H9 (cell line): Measurements from ENCODE around the gene PIH1D2. TPM values are rescaled to one million over a fixed set of nuclear protein-coding genes. Genes with fewer than 3 reads are reported as not detected.

ENCODE experiments used
- DNase-seq: peaks from one replicate; pipeline ENCODE4 v3.0.0-alpha.2; 2017
- H2AFZ ChIP-seq: one replicate; pipeline ENCODE4 v1.6.1; 2013; ENCODE audit warnings: mild to moderate bottlenecking, low read length, control low read depth, moderate library complexity
- H2AK5ac ChIP-seq: 2 replicates; pipeline ENCODE4 v1.6.1; 2013; ENCODE audit warnings: low read length, control low read depth, mixed read lengths; ENCODE audit not compliant: insufficient read length
- H2BK120ac ChIP-seq: one replicate; pipeline ENCODE4 v1.6.1; 2013; ENCODE audit warnings: low read depth, mild to moderate bottlenecking, low read length, control low read depth, inconsistent platforms; ENCODE audit not compliant: poor library complexity, severe bottlenecking
- H2BK12ac ChIP-seq: 2 replicates; pipeline ENCODE4 v1.6.1; 2013; ENCODE audit warnings: low read length, control low read depth, mixed read lengths, low read depth; ENCODE audit not compliant: insufficient read length
- H2BK15ac ChIP-seq: 2 replicates; pipeline ENCODE4 v1.6.1; 2013; ENCODE audit warnings: low read depth, low read length, control low read depth
- H2BK20ac ChIP-seq: one replicate; pipeline ENCODE4 v1.6.1; 2013; ENCODE audit warnings: low read depth, mild to moderate bottlenecking, low read length, control low read depth, inconsistent platforms; ENCODE audit not compliant: poor library complexity, severe bottlenecking
- H2BK5ac ChIP-seq: 2 replicates; pipeline ENCODE4 v1.6.1; 2013; ENCODE audit warnings: low read length, control low read depth, mixed read lengths; ENCODE audit not compliant: insufficient read length
- H3K14ac ChIP-seq: 2 replicates; pipeline ENCODE4 v1.6.1; 2013; ENCODE audit warnings: low read length, control low read depth; ENCODE audit not compliant: insufficient read depth
- H3K18ac ChIP-seq: 2 replicates; pipeline ENCODE4 v1.6.1; 2013; ENCODE audit warnings: low read depth, mild to moderate bottlenecking, mixed read lengths, low read length, control low read depth; ENCODE audit not compliant: insufficient read length
- H3K23ac ChIP-seq: 2 replicates; pipeline ENCODE4 v1.6.1; 2013; ENCODE audit warnings: low read length, control low read depth, mixed read lengths, low read depth; ENCODE audit not compliant: insufficient read length
- H3K23me2 ChIP-seq: 2 replicates; pipeline ENCODE4 v1.6.1; 2013; ENCODE audit warnings: low read depth, mild to moderate bottlenecking, mixed read lengths, low read length, control low read depth; ENCODE audit not compliant: insufficient read length, poor library complexity, severe bottlenecking
- H3K27ac ChIP-seq: 2 replicates; pipeline ENCODE4 v1.5.1; 2013; ENCODE audit warnings: low read length, control low read depth, mixed read lengths, low read depth; ENCODE audit not compliant: insufficient read length
- H3K27me3 ChIP-seq: 2 replicates; pipeline ENCODE4 v1.6.1; 2013; ENCODE audit warnings: low read length, control low read depth, inconsistent platforms; ENCODE audit not compliant: insufficient read depth
- H3K4ac ChIP-seq: 2 replicates; pipeline ENCODE4 v1.6.1; 2013; ENCODE audit warnings: low read depth, mild to moderate bottlenecking, control low read depth, inconsistent platforms, low read length, moderate library complexity
- H3K4me1 ChIP-seq: 2 replicates; pipeline ENCODE4 v1.6.1; 2013; ENCODE audit warnings: low read length, control low read depth, inconsistent platforms; ENCODE audit not compliant: insufficient read depth
- H3K4me2 ChIP-seq: 2 replicates; pipeline ENCODE4 v1.6.1; 2013; ENCODE audit warnings: low read length, control low read depth, mixed read lengths; ENCODE audit not compliant: insufficient read length, insufficient read depth
- H3K56ac ChIP-seq: 2 replicates; pipeline ENCODE4 v1.6.1; 2013; ENCODE audit warnings: low read depth, mild to moderate bottlenecking, mixed read lengths, low read length, control low read depth; ENCODE audit not compliant: insufficient read length
- H3K79me1 ChIP-seq: 2 replicates; pipeline ENCODE4 v1.6.1; 2013; ENCODE audit warnings: low read depth, mild to moderate bottlenecking, moderate library complexity, low read length, control low read depth, inconsistent platforms; ENCODE audit not compliant: insufficient read depth, poor library complexity, severe bottlenecking
- H3K79me2 ChIP-seq: 2 replicates; pipeline ENCODE4 v1.6.1; 2013; ENCODE audit warnings: low read length, control low read depth, inconsistent platforms; ENCODE audit not compliant: insufficient read depth
- H3K9ac ChIP-seq: 2 replicates; pipeline ENCODE4 v1.6.1; 2013; ENCODE audit warnings: low read length, control low read depth, mixed read lengths; ENCODE audit not compliant: insufficient read length; ENCODE audit errors: extremely low read depth
- H3K9me3 ChIP-seq: one replicate; pipeline ENCODE4 v1.6.1; 2013; ENCODE audit warnings: low read depth, low read length, inconsistent platforms; ENCODE audit not compliant: control insufficient read depth
- H3T11ph ChIP-seq: one replicate; pipeline ENCODE4 v1.6.1; 2013; ENCODE audit warnings: mild to moderate bottlenecking, low read length, control low read depth, inconsistent platforms
- H4K20me1 ChIP-seq: one replicate; pipeline ENCODE4 v1.6.1; 2013; ENCODE audit not compliant: control insufficient read depth, insufficient read length, insufficient read depth
- H4K5ac ChIP-seq: 2 replicates; pipeline ENCODE4 v1.6.1; 2013; ENCODE audit warnings: low read depth, mild to moderate bottlenecking, mixed read lengths, low read length, control low read depth; ENCODE audit not compliant: insufficient read length
- H4K8ac ChIP-seq: replicated peaks from 2 replicates; pipeline ENCODE4 v1.6.1; 2013; ENCODE audit warnings: low read length, control low read depth, mixed read lengths, low read depth; ENCODE audit not compliant: insufficient read length
- H4K91ac ChIP-seq: 2 replicates; pipeline ENCODE4 v1.6.1; 2013; ENCODE audit warnings: low read depth, mild to moderate bottlenecking, moderate library complexity, mixed read lengths, low read length, control low read depth; ENCODE audit not compliant: insufficient read length
- H3K27ac Mint-ChIP-seq, 3 experiments: 2 replicates in 2 of 3; 3 replicates in 1 of 3; pipeline ENCODE4 v1.8.0; 2020 to 2021; ENCODE audit warnings: mixed read lengths in 3 of 3, mild to moderate bottlenecking in 1 of 3, moderate library complexity in 1 of 3
- H3K27me3 Mint-ChIP-seq: 2 replicates; pipeline ENCODE4 v1.8.0; 2021; ENCODE audit warnings: low read depth, mild to moderate bottlenecking, moderate library complexity, mixed read lengths
- H3K36me3 Mint-ChIP-seq, 3 experiments: 2 replicates in 2 of 3; 3 replicates in 1 of 3; pipeline ENCODE4 v1.8.0; 2020 to 2021; ENCODE audit warnings: low read depth in 3 of 3, mixed read lengths in 3 of 3; ENCODE audit not compliant: insufficient read depth in 1 of 3
- H3K4me1 Mint-ChIP-seq, 2 experiments: 2 replicates each; pipeline ENCODE4 v1.8.0; 2020; ENCODE audit warnings: mixed read lengths in 2 of 2
- H3K4me3 Mint-ChIP-seq, 2 experiments: 2 replicates in 1 of 2; 3 replicates in 1 of 2; pipeline ENCODE4 v1.8.0; 2020 to 2021; ENCODE audit warnings: mild to moderate bottlenecking in 2 of 2, mixed read lengths in 2 of 2, moderate library complexity in 1 of 2
- H3K9me3 Mint-ChIP-seq, 2 experiments: 2 replicates in 1 of 2; 3 replicates in 1 of 2; pipeline ENCODE4 v1.8.0; 2020; ENCODE audit warnings: mild to moderate bottlenecking in 2 of 2, mixed read lengths in 2 of 2, moderate library complexity in 1 of 2
- WGBS: extraction: QIAGEN DNeasy Blood & Tissue Kit; methylation state at CpG from one replicate; pipeline ENCODE4 v1.1.7; 2013; ENCODE audit warnings: missing lambda C conversion rate, low lambda C conversion rate, mixed read lengths; ENCODE audit not compliant: insufficient read length; ENCODE audit errors: extremely low coverage; 5-methylcytosine and 5-hydroxymethylcytosine counted together
- total RNA-seq: library from RNA; stranded (reverse); gene quantifications from 2 replicates; pipeline ENCODE4 v1.2.1, GENCODE V29; 2021
- TF ChIP-seq, protein P1 (sequence below): fragments of 200-600 bp; sonication (generic); conservative IDR thresholded peaks from 3 replicates; pipeline ENCODE4 v1.8.0; 2021; ENCODE audit warnings: antibody characterized with exemption, mild to moderate bottlenecking

The PIH1D2 gene
- total RNA-seq, 1 experiment from 2014 or later = 1.1 TPM

DNA sequence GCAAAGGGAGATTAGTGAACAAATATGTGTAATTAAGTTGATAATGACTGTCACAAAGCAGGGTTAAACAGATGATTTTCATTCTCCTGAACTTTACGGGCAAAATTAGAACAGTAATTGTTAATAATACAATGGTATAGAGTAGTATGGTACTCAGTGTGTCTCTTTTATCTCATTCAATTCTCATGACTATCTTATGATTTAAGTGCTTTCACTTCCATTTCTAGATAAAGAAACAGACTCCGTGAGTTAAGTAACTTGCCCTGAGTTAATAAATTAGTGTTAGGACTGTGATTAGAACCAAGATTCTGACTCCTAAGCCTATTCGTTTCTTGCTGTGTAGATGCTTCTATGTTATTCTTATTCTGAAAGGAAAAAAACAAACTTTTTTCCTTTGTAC, 22.0 kb downstream of the PIH1D2 start:
- no peak overlapping the region for H4K91ac ChIP-seq
- TF ChIP-seq, protein P1, sequence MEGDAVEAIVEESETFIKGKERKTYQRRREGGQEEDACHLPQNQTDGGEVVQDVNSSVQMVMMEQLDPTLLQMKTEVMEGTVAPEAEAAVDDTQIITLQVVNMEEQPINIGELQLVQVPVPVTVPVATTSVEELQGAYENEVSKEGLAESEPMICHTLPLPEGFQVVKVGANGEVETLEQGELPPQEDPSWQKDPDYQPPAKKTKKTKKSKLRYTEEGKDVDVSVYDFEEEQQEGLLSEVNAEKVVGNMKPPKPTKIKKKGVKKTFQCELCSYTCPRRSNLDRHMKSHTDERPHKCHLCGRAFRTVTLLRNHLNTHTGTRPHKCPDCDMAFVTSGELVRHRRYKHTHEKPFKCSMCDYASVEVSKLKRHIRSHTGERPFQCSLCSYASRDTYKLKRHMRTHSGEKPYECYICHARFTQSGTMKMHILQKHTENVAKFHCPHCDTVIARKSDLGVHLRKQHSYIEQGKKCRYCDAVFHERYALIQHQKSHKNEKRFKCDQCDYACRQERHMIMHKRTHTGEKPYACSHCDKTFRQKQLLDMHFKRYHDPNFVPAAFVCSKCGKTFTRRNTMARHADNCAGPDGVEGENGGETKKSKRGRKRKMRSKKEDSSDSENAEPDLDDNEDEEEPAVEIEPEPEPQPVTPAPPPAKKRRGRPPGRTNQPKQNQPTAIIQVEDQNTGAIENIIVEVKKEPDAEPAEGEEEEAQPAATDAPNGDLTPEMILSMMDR = no peak
- no peak overlapping the region for H3K4me2 ChIP-seq
- H3K27me3 Mint-ChIP-seq = no peaks in the 10 kb centered on the region
- H3K18ac ChIP-seq = no peak overlapping the region
- no peaks in the 10 kb centered on the region for H3K9me3 ChIP-seq
- no peaks in the 10 kb centered on the region for H3K79me2 ChIP-seq
- H3K23me2 ChIP-seq = no peaks in the 10 kb centered on the region
- no peak overlapping the region for H3K9ac ChIP-seq
- peaks cover 41 to 80% (median 79%) of the 10 kb centered on the region in 3 experiments; a peak in 6 of 7 replicates for H3K36me3 Mint-ChIP-seq
- no peaks in the 10 kb centered on the region for H3K27me3 ChIP-seq
- H2AK5ac ChIP-seq = no peak overlapping the region
- H4K20me1 ChIP-seq = no peaks in the 10 kb centered on the region
- H2BK5ac ChIP-seq = no peak overlapping the region
- no peak overlapping the region for H2BK120ac ChIP-seq
- no peak overlapping the region for H3K4ac ChIP-seq
- no peak overlapping the region for H2BK12ac ChIP-seq
- H2BK20ac ChIP-seq = no peak overlapping the region
- no peak overlapping the region for H4K5ac ChIP-seq
- H4K8ac ChIP-seq = no peak overlapping the region
- H3K4me1 Mint-ChIP-seq = no peaks in the 10 kb centered on the region
- H3T11ph ChIP-seq = no peak overlapping the region
- no peak overlapping the region for H3K56ac ChIP-seq
- no peak overlapping the region for H3K27ac ChIP-seq
- no peak for DNase-seq
- no CpG with 5 or more reads among the region's 3 CpGs for WGBS
- H3K4me1 ChIP-seq = no peaks in the 10 kb centered on the region
- H3K14ac ChIP-seq = no peak overlapping the region
- H2BK15ac ChIP-seq = no peak overlapping the region
- no peak overlapping the region for H3K4me3 Mint-ChIP-seq
- no peaks in the 10 kb centered on the region for H3K79me1 ChIP-seq
- H3K9me3 Mint-ChIP-seq = no peaks in the 10 kb centered on the region
- H2AFZ ChIP-seq = no peak overlapping the region
- H3K23ac ChIP-seq = no peak overlapping the region
- no peak overlapping the region for H3K27ac Mint-ChIP-seq
